Cardiac ventricle fibroblast (primary cell): ENCODE results near the gene ACSM3. TPM values are rescaled to one million over a fixed set of nuclear protein-coding genes. Genes with fewer than 3 reads are reported as not detected.

Source experiments
- total RNA-seq: library from RNA; depleted of rRNA; stranded (reverse); fragments of >200 nt; gene quantifications from 2 replicates; pipeline ENCODE4 v1.2.3, GENCODE V29; 2015

The ACSM3 gene, protein sequence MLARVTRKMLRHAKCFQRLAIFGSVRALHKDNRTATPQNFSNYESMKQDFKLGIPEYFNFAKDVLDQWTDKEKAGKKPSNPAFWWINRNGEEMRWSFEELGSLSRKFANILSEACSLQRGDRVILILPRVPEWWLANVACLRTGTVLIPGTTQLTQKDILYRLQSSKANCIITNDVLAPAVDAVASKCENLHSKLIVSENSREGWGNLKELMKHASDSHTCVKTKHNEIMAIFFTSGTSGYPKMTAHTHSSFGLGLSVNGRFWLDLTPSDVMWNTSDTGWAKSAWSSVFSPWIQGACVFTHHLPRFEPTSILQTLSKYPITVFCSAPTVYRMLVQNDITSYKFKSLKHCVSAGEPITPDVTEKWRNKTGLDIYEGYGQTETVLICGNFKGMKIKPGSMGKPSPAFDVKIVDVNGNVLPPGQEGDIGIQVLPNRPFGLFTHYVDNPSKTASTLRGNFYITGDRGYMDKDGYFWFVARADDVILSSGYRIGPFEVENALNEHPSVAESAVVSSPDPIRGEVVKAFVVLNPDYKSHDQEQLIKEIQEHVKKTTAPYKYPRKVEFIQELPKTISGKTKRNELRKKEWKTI
- total RNA-seq = 8.1 TPM in 2 replicates

GRCh38 chr16:20763461-20764232 is at the start of gene ACSM3:
Gene ACSM3, plus strand, starts transcription at chr16:20764014. Its CDS starts 6,021 bp downstream, at chr16:20770035.

GRCh38 chr16:20741554-20742285 is 22.1 kb upstream of the ACSM3 start, which contains the start of gene THUMPD1:
Gene THUMPD1, minus strand, starts transcription at chr16:20741818. Its CDS starts 79 bp downstream, at chr16:20741739.

GRCh38 chr16:20806168-20807050 is 42.6 kb downstream of the ACSM3 start, which contains the start of the genes ERI2 and REXO5:
Gene ERI2, minus strand, starts transcription at chr16:20806472. Its CDS starts 42 bp downstream, at chr16:20806430.
Gene REXO5, plus strand, starts transcription at chr16:20806527. Its CDS starts 427 bp downstream, at chr16:20806954.

Other genes with a start within 250 kb of the ACSM3 start
- gene ACSM2B, start 187.6 kb upstream of the ACSM3 start, total RNA-seq = not detected in 2 replicates
- 0.24 and 0.44 TPM in 2 replicates for gene ACSM1, start 66.3 kb upstream of the ACSM3 start, total RNA-seq
- 49.7 and 50.2 TPM in 2 replicates for gene THUMPD1, start 22.2 kb upstream of the ACSM3 start, total RNA-seq
- 6.9 and 14.8 TPM in 2 replicates for gene ERI2, start 42.5 kb downstream of the ACSM3 start, total RNA-seq
- gene REXO5, start 42.5 kb downstream of the ACSM3 start, total RNA-seq = 4.2 and 6.9 TPM in 2 replicates
- gene DCUN1D3, start 136.3 kb downstream of the ACSM3 start, total RNA-seq = 32.2 and 32.8 TPM in 2 replicates
- gene LYRM1, start 136.8 kb downstream of the ACSM3 start, total RNA-seq = 30.2 and 31.0 TPM in 2 replicates